Astrocyte (in vitro differentiated cells and primary cell): ENCODE measurements around the gene NFILZ. TPM values are rescaled to one million over a fixed set of nuclear protein-coding genes. Genes with fewer than 3 reads are reported as not detected.
A peak's percentile ranks its signal among the peaks of the same experiment; 100 is the strongest.

ENCODE experiments used
- DNase-seq: peaks from one replicate; pipeline ENCODE4 v3.0.0-alpha.2; 2010; ENCODE audit warnings: low read depth
- FAIRE-seq: peaks from 2 replicates; lab custom pipeline; 2011; peaks lifted over from hg19 to GRCh38; lab: Jason Lieb, UNC
- H2AFZ ChIP-seq: 2 replicates; pipeline ENCODE4 v1.6.0; 2012; ENCODE audit warnings: low read depth, low read length, inconsistent platforms
- H3K27ac ChIP-seq: 2 replicates; pipeline ENCODE4 v1.5.1; 2011; ENCODE audit warnings: low read depth, low read length, inconsistent platforms
- H3K27me3 ChIP-seq: 2 replicates; pipeline ENCODE4 v1.6.0; 2011; ENCODE audit warnings: low read length, inconsistent platforms; ENCODE audit not compliant: insufficient read depth
- H3K36me3 ChIP-seq: 2 replicates; pipeline ENCODE4 v1.5.1; 2011; ENCODE audit warnings: low read length, inconsistent platforms; ENCODE audit not compliant: insufficient read depth
- H3K4me1 ChIP-seq: 2 replicates; pipeline ENCODE4 v1.5.1; 2011; ENCODE audit warnings: low read length, inconsistent platforms; ENCODE audit not compliant: insufficient read depth
- H3K4me2 ChIP-seq: 2 replicates; pipeline ENCODE4 v1.6.0; 2012; ENCODE audit warnings: low read length, inconsistent platforms
- H3K4me3 ChIP-seq: 2 replicates; pipeline ENCODE4 v1.5.1; 2011; ENCODE audit warnings: low read depth, mild to moderate bottlenecking, low read length, inconsistent platforms; ENCODE audit not compliant: insufficient read depth
- H3K79me2 ChIP-seq: 2 replicates; pipeline ENCODE4 v1.6.0; 2012; ENCODE audit warnings: mild to moderate bottlenecking, low read length, inconsistent platforms; ENCODE audit not compliant: insufficient read depth
- H3K9ac ChIP-seq: 2 replicates; pipeline ENCODE4 v1.6.0; 2012; ENCODE audit warnings: mild to moderate bottlenecking, low read length, inconsistent platforms
- H3K9me3 ChIP-seq: 2 replicates; pipeline ENCODE4 v1.5.1; 2012; ENCODE audit warnings: low read depth, mild to moderate bottlenecking, low read length, inconsistent platforms; ENCODE audit not compliant: insufficient read depth
- H4K20me1 ChIP-seq: 2 replicates; pipeline ENCODE4 v1.6.0; 2012; ENCODE audit warnings: low read length, inconsistent platforms; ENCODE audit not compliant: insufficient read depth
- H3K27ac Mint-ChIP-seq: one replicate; pipeline ENCODE4 v1.8.0; 2021; ENCODE audit warnings: mild to moderate bottlenecking, mixed read lengths; ENCODE audit not compliant: unreplicated experiment
- H3K27me3 Mint-ChIP-seq: one replicate; pipeline ENCODE4 v1.8.0; 2021; ENCODE audit warnings: low read depth, mixed read lengths; ENCODE audit not compliant: unreplicated experiment
- H3K36me3 Mint-ChIP-seq: one replicate; pipeline ENCODE4 v1.8.0; 2021; ENCODE audit warnings: low read depth, mixed read lengths; ENCODE audit not compliant: unreplicated experiment
- H3K4me1 Mint-ChIP-seq: one replicate; pipeline ENCODE4 v1.8.0; 2021; ENCODE audit warnings: low read depth, mixed read lengths; ENCODE audit not compliant: unreplicated experiment
- H3K4me3 Mint-ChIP-seq: one replicate; pipeline ENCODE4 v1.8.0; 2021; ENCODE audit warnings: mild to moderate bottlenecking, moderate library complexity, mixed read lengths; ENCODE audit not compliant: unreplicated experiment
- H3K9me3 Mint-ChIP-seq: one replicate; pipeline ENCODE4 v1.8.0; 2021; ENCODE audit warnings: mild to moderate bottlenecking, mixed read lengths; ENCODE audit not compliant: unreplicated experiment
- CTCF ChIP-seq: IDR thresholded peaks from 2 replicates; pipeline ENCODE4 v1.5.1; 2011; ENCODE audit warnings: low read depth, mild to moderate bottlenecking, inconsistent platforms, low read length, moderate library complexity; ENCODE audit not compliant: insufficient read depth
- EZH2 ChIP-seq: IDR thresholded peaks from 2 replicates; pipeline ENCODE4 v1.6.1; 2012; ENCODE audit warnings: mild to moderate bottlenecking, low read length, inconsistent platforms; ENCODE audit not compliant: insufficient read depth
- total RNA-seq: library from RNA; stranded (reverse); gene quantifications from 2 replicates; pipeline ENCODE4 v1.2.1, GENCODE V29; 2021

NFILZ gene
- total RNA-seq, 1 donor from 2014 or later, result not detected

GRCh38 chr19:8611391-8611876, 19.0 kb upstream of the NFILZ start:
- Mint-ChIP-seq H3K9me3 (no peaks in the 10 kb centered on the region), H3K27me3 (no peaks in the 10 kb centered on the region), H3K36me3 (peaks cover 13% of the 10 kb centered on the region), H3K27ac (peak overlapping the region; percentile 26), H3K4me3 (peak overlapping the region; percentile 74), H3K4me1 (peaks cover 11% of the 10 kb centered on the region)
- TF ChIP-seq CTCF, result no peak
- no peak for TF ChIP-seq EZH2
- H3K4me3 ChIP-seq, result no peak overlapping the region
- DNase-seq, result no peak
- no peaks in the 10 kb centered on the region for H3K27me3 ChIP-seq
- H3K4me1 ChIP-seq, result peaks cover 40% of the 10 kb centered on the region
- no peaks in the 10 kb centered on the region for H3K36me3 ChIP-seq
- H3K9ac ChIP-seq, result peak overlapping the region; percentile 52
- peaks cover 33% of the 10 kb centered on the region for H3K79me2 ChIP-seq
- peak overlapping the region; percentile 85 for H3K27ac ChIP-seq
- peak overlapping the region; percentile 44 for H3K4me2 ChIP-seq
- H4K20me1 ChIP-seq, result peaks cover 24% of the 10 kb centered on the region
- no peak for FAIRE-seq
- H3K9me3 ChIP-seq, result no peaks in the 10 kb centered on the region
- H2AFZ ChIP-seq, result no peak overlapping the region

- Histone ChIP-seq H3K4me2 (peak overlapping the region; percentile 44), H3K4me1 (peaks cover 36% of the 10 kb centered on the region), H3K4me3 (no peak overlapping the region), H3K9ac (peak overlapping the region; percentile 52), H3K9me3 (no peaks in the 10 kb centered on the region), H3K79me2 (peaks cover 26% of the 10 kb centered on the region), H3K27me3 (no peaks in the 10 kb centered on the region), H3K36me3 (no peaks in the 10 kb centered on the region), H3K27ac (peak overlapping the region; percentile 85), H2AFZ (no peak overlapping the region), H4K20me1 (peaks cover 17% of the 10 kb centered on the region)
- Mint-ChIP-seq H3K4me1 (peaks cover 11% of the 10 kb centered on the region), H3K9me3 (no peaks in the 10 kb centered on the region), H3K27ac (peak overlapping the region; percentile 26), H3K36me3 (peaks cover 9% of the 10 kb centered on the region), H3K27me3 (no peaks in the 10 kb centered on the region), H3K4me3 (peak overlapping the region; percentile 74)
- DNase-seq (peak; percentile 93), FAIRE-seq (peak; percentile 13)
- no peak for TF ChIP-seq EZH2
- TF ChIP-seq CTCF, result no peak
Measured at GRCh38 chr19:8611877-8612806, 18.3 kb upstream of the NFILZ start.
